Right kidney (tissue), 1 donor: ENCODE results near the gene B3GNT3.
"Not testable (repeated sequence)": the region's sequence is repeated elsewhere in the genome, so short reads cannot be mapped to it uniquely, and the experiment has no call there.

Source experiments
- DNase-seq: peaks from one replicate; pipeline ENCODE4 v3.0.0-alpha.2; 2016

B3GNT3 gene

GRCh38 chr19:17796838-17797423 lies 2.0 kb downstream of the B3GNT3 start:
- no peak for DNase-seq

GRCh38 chr19:17797424-17798201 lies 2.7 kb downstream of the B3GNT3 start:
- no peak for DNase-seq

DNA sequence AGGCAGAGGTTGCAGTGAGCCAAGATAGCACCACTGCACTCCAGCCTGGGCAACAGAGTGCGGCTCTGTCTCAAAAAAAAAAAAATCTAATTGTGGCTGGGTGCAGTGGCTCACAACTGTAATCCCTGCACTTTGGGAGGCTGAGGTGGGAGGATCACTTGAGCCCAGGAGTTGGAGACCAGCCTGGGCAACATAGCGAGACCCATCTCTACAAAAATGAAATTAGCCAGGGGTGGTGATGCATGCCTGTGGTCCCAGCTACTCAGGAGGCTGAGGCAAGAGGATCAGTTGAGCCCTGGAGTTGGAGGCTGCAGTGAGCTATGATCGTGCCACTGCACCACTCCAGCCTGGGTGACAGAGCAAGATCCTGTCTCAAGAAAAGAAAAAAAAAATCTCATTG lies 3.7 kb downstream of the B3GNT3 start:
- not testable (repeated sequence) for DNase-seq

- DNase-seq = no peak
Observed at GRCh38 chr19:17802137-17802858, 7.4 kb downstream of the B3GNT3 start.

DNA sequence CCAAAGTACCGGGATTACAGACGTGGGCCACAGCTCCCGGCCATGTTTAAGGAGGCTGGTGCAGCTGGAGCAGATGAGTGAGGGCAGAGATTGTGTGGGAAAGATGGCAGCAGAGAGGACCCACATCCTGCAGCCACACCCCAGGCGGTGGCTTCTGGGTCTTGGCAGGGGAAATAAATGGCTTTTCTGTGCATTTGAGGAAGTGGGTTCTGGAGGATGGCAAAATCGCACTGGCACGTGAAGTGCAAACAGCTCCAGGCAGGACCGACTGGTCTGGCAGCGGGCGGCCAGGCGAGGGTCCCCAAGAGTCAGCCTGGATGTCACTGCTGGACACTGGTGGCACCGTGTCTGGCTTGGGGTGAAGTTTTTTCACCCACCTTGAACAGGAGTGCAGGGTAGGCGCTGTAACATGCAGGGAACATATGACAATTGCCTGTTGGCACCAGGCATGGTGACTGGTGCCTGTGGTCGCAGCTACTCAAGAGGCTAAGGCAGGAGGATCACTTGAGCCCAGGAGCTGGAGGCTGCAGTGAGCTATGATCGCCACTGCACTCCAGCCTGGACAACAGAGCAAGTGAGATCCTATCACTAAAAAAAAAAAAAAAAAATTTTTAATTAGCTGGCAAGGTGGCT lies 8.4 kb downstream of the B3GNT3 start:
- no peak for DNase-seq

- DNase-seq = no peak
Observed at GRCh38 chr19:17805427-17805826, 10.5 kb downstream of the B3GNT3 start.

- DNase-seq = no peak
Observed at GRCh38 chr19:17806945-17807344, 12.0 kb downstream of the B3GNT3 start.

- no peak for DNase-seq
Observed at GRCh38 chr19:17807731-17808316, 12.9 kb downstream of the B3GNT3 start.

- DNase-seq = no peak
Observed at GRCh38 chr19:17811103-17811502, 16.2 kb downstream of the B3GNT3 start.

GRCh38 chr19:17811681-17812080 lies 16.7 kb downstream of the B3GNT3 start:
- DNase-seq = no peak

DNA sequence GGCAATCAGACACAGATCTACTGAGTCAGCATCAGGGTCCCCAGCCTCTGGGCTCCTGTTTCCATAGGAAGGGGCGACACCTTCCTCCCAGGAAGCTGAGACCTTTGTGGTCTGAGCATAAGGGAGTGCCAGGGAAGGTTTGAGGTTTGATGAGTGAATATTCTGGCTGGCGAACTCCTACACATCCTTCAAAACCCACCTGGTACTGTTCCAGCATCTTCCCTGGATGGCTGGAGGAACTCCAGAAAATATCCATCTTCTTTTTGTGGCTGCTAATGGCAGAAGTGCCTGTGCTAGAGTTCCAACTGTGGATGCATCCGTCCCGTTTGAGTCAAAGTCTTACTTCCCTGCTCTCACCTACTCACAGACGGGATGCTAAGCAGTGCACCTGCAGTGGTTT lies 17.2 kb downstream of the B3GNT3 start:
- no peak for DNase-seq

- DNase-seq = no peak
Observed at GRCh38 chr19:17817668-17818363, 22.9 kb downstream of the B3GNT3 start.

- no peak for DNase-seq
Observed at GRCh38 chr19:17821190-17821589, 26.3 kb downstream of the B3GNT3 start, which contains the start of gene INSL3. TSS of gene INSL3 (minus strand) at chr19:17821519. CDS start at chr19:17821506, 13 bp downstream.

GRCh38 chr19:17824339-17824738 lies 29.4 kb downstream of the B3GNT3 start:
- DNase-seq = no peak

DNA sequence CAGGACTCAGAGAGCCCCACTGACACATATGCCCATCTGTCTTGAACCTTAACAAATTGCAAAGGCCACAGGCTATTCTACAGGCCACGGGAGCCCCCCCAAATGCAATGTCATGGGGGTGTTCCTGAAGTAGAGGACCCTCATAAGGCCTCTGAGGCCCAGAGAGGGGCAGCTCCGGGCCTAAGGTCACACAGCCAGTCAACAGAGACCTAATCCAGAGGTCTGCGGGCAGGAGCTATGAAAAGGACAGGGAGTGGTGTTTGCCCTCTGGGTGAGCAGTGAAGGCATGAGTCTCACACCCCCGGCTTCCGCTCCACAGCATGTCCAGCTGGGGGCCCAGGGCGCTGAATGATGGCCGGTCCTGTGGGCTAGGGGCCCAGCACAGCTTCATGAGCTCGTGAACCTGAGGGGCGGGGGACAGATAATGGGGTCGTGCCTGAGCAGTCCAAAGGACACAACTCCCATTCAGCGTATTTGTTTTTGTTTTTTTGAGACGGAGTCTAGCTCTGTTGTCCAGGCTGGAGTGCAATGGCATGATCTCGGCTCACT lies 31.6 kb downstream of the B3GNT3 start:
- DNase-seq = no peak

DNA sequence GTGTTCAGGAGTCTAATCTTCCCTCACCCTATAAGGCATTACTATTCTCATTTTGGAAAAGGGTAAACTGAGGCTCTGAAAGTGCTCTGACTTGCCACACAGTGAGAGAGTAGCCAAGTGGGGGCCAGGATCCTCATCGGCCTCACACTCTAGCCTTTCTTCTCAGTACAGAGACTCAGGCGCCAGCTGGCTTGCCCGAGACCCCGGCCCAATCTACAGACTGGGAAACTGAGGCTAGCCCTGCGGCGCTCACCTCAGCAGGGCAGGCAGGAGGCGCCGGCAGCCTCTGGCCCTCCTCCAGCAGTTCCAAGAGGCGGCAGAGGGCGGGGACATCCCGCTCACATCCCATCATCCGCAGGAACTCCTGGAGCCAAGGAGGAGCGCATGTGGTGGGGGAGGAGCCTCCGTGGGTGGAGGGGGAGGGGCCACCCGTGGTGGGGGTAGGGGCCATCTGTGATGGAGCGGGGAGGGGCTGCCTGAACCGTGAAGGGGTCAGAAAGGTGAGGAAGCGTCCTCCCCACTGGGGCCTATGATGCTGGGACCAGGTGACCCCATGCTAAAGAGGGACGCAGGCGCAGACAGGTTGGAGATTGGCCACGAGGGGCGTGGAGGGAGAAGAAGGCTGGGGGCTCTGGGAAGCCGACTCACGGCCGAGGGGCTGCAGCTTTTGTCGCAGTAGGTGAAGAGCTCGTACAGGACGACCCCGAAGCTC lies 35.1 kb downstream of the B3GNT3 start:
- no peak for DNase-seq

GRCh38 chr19:17830567-17831418 lies 35.9 kb downstream of the B3GNT3 start:
- peak; percentile 79 for DNase-seq

DNA sequence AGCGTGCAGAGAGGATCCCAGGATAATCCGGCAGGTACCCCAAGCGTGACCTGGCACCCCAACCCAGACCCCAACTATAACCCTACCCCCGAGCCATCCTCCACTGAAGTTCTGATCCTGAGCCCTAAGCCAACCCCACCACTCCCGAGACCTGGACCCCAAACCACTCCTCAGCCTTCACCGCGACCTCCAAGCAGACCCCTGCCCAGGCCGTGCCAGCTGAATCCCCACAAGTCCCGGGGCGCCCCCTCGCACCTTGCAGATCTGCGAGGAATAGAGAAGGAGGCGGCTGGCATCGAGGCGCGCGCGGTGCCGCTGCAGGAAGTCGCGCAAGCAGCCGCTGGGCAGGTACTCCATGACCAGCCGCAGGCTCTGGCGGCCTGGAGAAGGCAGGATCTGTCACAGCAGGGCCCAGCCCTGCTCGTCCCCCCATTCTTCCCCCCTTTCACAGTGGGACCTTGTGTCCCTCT lies 36.5 kb downstream of the B3GNT3 start:
- DNase-seq = peak; percentile 42

- DNase-seq = no peak
Observed at GRCh38 chr19:17832443-17833208, 37.7 kb downstream of the B3GNT3 start.
